KMS-11 (cell line): Measurements from ENCODE around the gene GPR155.
"Not testable (repeated sequence)": the region's sequence is repeated elsewhere in the genome, so short reads cannot be mapped to it uniquely, and the experiment has no call there.

Experiments used
- H2AFZ ChIP-seq: fragments of 200-600 bp; sonication (generic); 2 replicates; pipeline ENCODE4 v1.6.1; 2016; ENCODE audit warnings: antibody characterized with exemption, mixed run types, low read depth
- H3K27ac ChIP-seq: fragments of 200-600 bp; sonication (generic); 2 replicates; pipeline ENCODE4 v1.6.1; 2016; ENCODE audit warnings: mild to moderate bottlenecking, mixed run types
- H3K27me3 ChIP-seq: fragments of 200-600 bp; sonication (generic); 2 replicates; pipeline ENCODE4 v1.6.1; 2017; ENCODE audit warnings: mild to moderate bottlenecking, low read depth, mixed run types, moderate library complexity; ENCODE audit not compliant: insufficient read depth
- H3K36me3 ChIP-seq: fragments of 200-600 bp; sonication (generic); 2 replicates; pipeline ENCODE4 v1.6.1; 2017; ENCODE audit warnings: mild to moderate bottlenecking, mixed run types; ENCODE audit not compliant: insufficient read depth
- H3K4me1 ChIP-seq: fragments of 200-600 bp; sonication (generic); 2 replicates; pipeline ENCODE4 v1.6.1; 2016; ENCODE audit warnings: mild to moderate bottlenecking, low read depth, mixed run types; ENCODE audit not compliant: poor library complexity, severe bottlenecking
- H3K4me2 ChIP-seq: fragments of 200-600 bp; sonication (generic); 2 replicates; pipeline ENCODE4 v1.7.0; 2016; ENCODE audit warnings: mild to moderate bottlenecking, mixed run types
- H3K4me3 ChIP-seq: fragments of 200-600 bp; sonication (generic); IDR thresholded peaks from 2 replicates; pipeline ENCODE4 v1.6.1; 2017; ENCODE audit warnings: low read depth, low read length, mixed read lengths; ENCODE audit not compliant: insufficient read depth
- H3K79me2 ChIP-seq: fragments of 200-600 bp; sonication (generic); 2 replicates; pipeline ENCODE4 v1.6.1; 2016; ENCODE audit warnings: low read depth, mixed run types; ENCODE audit not compliant: insufficient read depth
- H3K9ac ChIP-seq: fragments of 200-600 bp; sonication (generic); 2 replicates; pipeline ENCODE4 v1.6.1; 2016; ENCODE audit warnings: mild to moderate bottlenecking, mixed run types
- H4K20me1 ChIP-seq: fragments of 200-600 bp; sonication (generic); 2 replicates; pipeline ENCODE4 v1.6.1; 2016; ENCODE audit warnings: mild to moderate bottlenecking, mixed run types; ENCODE audit not compliant: insufficient read depth
- TF ChIP-seq, protein P1 (sequence below): fragments of 200-600 bp; sonication (generic); conservative IDR thresholded peaks from 2 replicates; pipeline ENCODE4 v1.6.1; 2017; ENCODE audit warnings: low read depth, mild to moderate bottlenecking, antibody characterized with exemption, low read length, moderate library complexity, mixed read lengths

The GPR155 gene

DNA sequence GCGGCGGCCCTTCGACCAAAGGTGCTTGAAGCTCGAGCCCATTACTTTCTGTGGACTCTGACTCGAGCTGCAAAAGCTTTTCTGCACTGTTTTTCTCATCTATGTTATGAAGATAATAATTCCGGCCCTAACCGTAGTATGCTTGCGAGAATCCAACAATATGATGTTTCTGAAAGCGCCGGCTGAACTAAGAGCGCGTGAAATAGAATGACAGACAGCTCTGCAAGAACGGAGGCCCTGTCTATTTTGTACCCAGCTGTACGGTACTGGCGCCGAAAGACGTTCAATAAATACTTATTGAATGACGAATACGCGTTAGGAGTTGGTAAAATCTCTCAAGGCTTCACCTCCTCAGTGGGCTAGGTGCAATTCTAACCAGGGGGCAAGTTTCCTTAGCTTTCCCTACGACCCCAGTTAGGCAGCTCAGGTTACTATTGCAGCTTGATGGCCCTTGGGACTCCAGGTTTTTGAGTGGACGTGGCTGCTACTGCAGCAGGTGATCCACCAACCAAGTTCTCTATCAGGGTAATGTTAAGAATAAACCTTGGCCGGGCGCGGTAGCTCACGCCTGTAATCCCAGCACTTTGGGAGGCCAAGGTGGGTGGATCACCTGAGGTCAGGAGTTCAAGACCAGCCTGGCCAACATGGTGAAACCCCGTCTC lies 90.7 kb downstream of the GPR155 start:
- H2AFZ ChIP-seq: peak overlapping the region; percentile 24; the same call in 1 of the 2 replicates
- H3K27ac ChIP-seq: no peak overlapping the region

DNA sequence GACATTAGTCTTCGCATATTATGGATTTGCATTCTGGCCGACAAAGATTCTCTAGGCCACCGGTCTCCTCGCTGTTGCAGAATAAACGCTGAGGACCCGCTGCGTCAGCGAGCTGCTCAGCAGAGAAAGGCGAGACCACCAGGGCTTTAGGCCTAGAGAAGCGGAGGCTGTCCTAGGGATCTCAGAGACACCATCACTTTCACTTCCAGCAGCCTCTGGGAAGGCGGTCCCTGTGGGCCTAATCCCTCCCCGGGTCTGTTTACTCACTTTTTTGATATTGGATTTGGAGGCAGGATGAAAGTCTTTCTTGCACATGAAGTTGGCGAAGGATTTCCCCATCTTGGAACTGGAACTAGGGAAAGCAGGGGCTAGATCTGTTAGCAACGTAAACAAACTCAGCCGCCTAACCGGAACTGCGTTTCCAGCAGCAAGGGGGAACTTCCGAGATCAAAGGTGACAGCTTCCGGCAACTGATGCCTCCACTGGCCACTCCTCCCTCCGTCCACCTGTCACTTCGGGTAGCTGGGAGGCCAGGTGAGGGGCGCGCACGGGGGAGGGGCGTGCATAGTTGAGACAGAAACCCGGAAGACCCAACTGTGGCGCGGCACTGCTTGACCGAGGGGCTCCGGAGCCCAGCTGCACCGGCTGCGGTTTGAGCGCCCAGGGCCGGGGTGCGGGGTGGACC lies 91.4 kb downstream of the GPR155 start, which contains the start of gene SCRN3:
Gene SCRN3 (plus strand): TSS at position 447 of the 685 bp plus-strand sequence. CDS start 2,554 bp downstream, outside the sequence.
- H3K27ac ChIP-seq: no peak within 1 kb of the TSS
- no peaks in the 10 kb centered on the region for H3K79me2 ChIP-seq

More for the DNA sequence above, 90.7 kb downstream of the GPR155 start:
- Histone ChIP-seq H3K36me3 (no peaks in the 10 kb centered on the region), H3K79me2 (no peaks in the 10 kb centered on the region), H4K20me1 (no peaks in the 10 kb centered on the region), H3K9ac (no peak overlapping the region), H3K4me1 (no peaks in the 10 kb centered on the region), H3K4me2 (no peak overlapping the region), H3K27me3 (no peaks in the 10 kb centered on the region), H3K4me3 (no peak overlapping the region)
- TF ChIP-seq, protein P1, sequence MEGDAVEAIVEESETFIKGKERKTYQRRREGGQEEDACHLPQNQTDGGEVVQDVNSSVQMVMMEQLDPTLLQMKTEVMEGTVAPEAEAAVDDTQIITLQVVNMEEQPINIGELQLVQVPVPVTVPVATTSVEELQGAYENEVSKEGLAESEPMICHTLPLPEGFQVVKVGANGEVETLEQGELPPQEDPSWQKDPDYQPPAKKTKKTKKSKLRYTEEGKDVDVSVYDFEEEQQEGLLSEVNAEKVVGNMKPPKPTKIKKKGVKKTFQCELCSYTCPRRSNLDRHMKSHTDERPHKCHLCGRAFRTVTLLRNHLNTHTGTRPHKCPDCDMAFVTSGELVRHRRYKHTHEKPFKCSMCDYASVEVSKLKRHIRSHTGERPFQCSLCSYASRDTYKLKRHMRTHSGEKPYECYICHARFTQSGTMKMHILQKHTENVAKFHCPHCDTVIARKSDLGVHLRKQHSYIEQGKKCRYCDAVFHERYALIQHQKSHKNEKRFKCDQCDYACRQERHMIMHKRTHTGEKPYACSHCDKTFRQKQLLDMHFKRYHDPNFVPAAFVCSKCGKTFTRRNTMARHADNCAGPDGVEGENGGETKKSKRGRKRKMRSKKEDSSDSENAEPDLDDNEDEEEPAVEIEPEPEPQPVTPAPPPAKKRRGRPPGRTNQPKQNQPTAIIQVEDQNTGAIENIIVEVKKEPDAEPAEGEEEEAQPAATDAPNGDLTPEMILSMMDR: no peak

DNA sequence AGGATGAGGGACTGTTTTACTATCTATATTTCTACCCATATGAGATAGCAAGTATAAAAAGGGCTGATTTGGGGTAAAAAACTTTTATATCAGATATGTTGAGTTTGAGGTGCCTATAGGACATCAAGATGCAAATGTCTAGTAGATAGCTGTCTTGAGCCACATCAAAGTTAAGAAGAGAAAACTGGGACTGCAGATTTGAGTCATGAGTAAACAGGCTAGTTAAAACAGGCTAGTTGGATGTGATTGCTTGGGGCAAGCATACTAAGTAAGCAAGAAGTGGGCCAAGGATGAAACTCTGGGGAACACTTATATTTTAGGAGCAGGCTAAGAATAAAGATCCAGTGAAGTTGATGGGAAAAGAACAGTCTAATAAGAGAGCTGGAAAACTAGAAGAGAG lies 94.1 kb downstream of the GPR155 start:
- Histone ChIP-seq H3K4me3 (no peak overlapping the region), H3K36me3 (no peaks in the 10 kb centered on the region), H3K27me3 (no peaks in the 10 kb centered on the region), H3K4me2 (no peak overlapping the region), H2AFZ (no peak overlapping the region), H4K20me1 (no peaks in the 10 kb centered on the region), H3K4me1 (no peaks in the 10 kb centered on the region), H3K79me2 (no peaks in the 10 kb centered on the region), H3K27ac (no peak overlapping the region), H3K9ac (no peak overlapping the region)
- TF ChIP-seq, protein P1: no peak

More for the DNA sequence above, 91.4 kb downstream of the GPR155 start, which contains the start of gene SCRN3:
- H4K20me1 ChIP-seq: no peaks in the 10 kb centered on the region
- TF ChIP-seq, protein P1: no peak
- no peaks in the 10 kb centered on the region for H3K36me3 ChIP-seq
- H2AFZ ChIP-seq: peak within 1 kb of the TSS; percentile 24; the same call in 1 of the 2 replicates
- no peaks in the 10 kb centered on the region for H3K27me3 ChIP-seq
- no peaks in the 10 kb centered on the region for H3K4me1 ChIP-seq
- peak within 1 kb of the TSS; percentile 29; the same call in 1 of the 2 replicates for H3K9ac ChIP-seq
- H3K4me2 ChIP-seq: peak within 1 kb of the TSS; percentile 18; the same call in 1 of the 2 replicates
- H3K4me3 ChIP-seq: no peak within 1 kb of the TSS

DNA sequence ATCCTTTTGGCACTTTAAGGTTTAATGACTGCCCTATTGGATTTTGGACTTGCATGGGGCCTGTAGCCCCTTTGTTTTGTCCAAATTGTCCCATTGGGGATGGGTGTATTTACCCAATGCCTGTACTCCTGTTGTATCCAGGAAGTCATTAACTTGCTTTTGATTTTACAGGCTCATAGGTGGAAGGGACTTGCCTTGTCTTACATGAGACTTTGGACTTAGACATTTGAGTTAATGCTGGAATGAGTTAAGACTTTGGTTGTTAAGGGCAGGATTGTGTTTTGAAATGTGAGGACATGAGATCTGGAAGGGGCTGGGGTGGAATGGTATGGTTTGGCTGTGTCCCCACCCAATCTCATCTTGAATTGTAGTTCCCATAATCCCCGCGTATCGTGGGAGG lies 96.5 kb downstream of the GPR155 start:
- H3K4me1 ChIP-seq, H3K9ac ChIP-seq, H3K79me2 ChIP-seq, H3K4me3 ChIP-seq, H3K36me3 ChIP-seq, H3K4me2 ChIP-seq, H2AFZ ChIP-seq, H3K27ac ChIP-seq, H4K20me1 ChIP-seq, H3K27me3 ChIP-seq: not testable (repeated sequence)
